ENCODE results near the gene BIN1. TPM values are rescaled to one million over a fixed set of nuclear protein-coding genes. Genes with fewer than 3 reads are reported as not detected.

Gene BIN1
- total RNA-seq, 1 experiment from 2014 or later: 42.5 TPM

DNA sequence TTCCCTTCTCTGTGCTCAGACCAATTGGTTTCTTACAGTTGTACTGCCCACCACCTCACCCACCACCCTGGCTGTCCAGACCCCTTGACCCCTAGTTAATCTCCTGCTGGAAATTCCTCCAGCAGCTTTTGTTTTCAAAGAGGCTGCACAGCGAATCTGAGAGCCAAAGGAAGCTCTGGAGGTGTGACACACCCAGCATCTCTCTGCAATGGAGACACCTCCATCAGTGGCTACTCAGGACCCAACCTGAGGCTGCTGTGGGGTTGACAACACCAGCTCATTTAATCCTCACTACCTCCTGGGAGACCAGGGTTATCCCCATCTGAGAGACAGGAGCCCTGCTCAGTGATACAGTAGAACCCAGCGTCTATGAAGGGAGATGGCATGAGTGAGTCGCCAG, 86.4 kb downstream of the BIN1 start:
- ChIA-PET CTCF (interaction anchor here (1.9 kb wide), 1 partner anchor 49 kb away, joined by 7 read pairs; no protein-coding TSS in a partner anchor), POLR2A (no interaction called here)
- Mint-ChIP-seq H3K9me3 (peaks cover 10% of the 10 kb centered on the region; the same call in 1 of the 2 replicates), H3K36me3 (no peaks in the 10 kb centered on the region), H3K4me1 (peaks cover 5% of the 10 kb centered on the region), H3K27ac (no peak overlapping the region), H3K27me3 (ENCODE audit: low read depth) (peaks cover 4% of the 10 kb centered on the region), H3K4me3 (no peak overlapping the region)
- no peak for DNase-seq (ENCODE audit: low spot score)
- ATAC-seq: no peak
- TF ChIP-seq IRF2 (CRISPR knock-in tag; IDR thresholded peaks at IDR 0.05; ENCODE audit: borderline replicate concordance, low read depth): no peak
- TF ChIP-seq, protein P1, sequence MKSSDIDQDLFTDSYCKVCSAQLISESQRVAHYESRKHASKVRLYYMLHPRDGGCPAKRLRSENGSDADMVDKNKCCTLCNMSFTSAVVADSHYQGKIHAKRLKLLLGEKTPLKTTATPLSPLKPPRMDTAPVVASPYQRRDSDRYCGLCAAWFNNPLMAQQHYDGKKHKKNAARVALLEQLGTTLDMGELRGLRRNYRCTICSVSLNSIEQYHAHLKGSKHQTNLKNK (CRISPR knock-in tag; IDR thresholded peaks at IDR 0.05): no peak

GRCh38 chr2:127017548-127017947, 89.4 kb downstream of the BIN1 start:
- POLR2A ChIA-PET: no interaction called here
- no peak overlapping the region for H3K27ac Mint-ChIP-seq
- H3K4me1 Mint-ChIP-seq: 0 out of 2 replicates have a peak, but pooled peaks cover 7% of the 10 kb centered on the region

More at GRCh38 chr2:127017548-127017947, 89.4 kb downstream of the BIN1 start:
- no peak for ATAC-seq
- Mint-ChIP-seq H3K9me3 (no peaks in the 10 kb centered on the region), H3K4me3 (no peak overlapping the region), H3K36me3 (no peaks in the 10 kb centered on the region), H3K27me3 (ENCODE audit: low read depth) (peaks cover 3% of the 10 kb centered on the region; the same call in 1 of the 2 replicates)
- CTCF ChIA-PET: interaction anchor here (1.4 kb wide), 1 partner anchor 45 kb away, joined by 7 read pairs; no protein-coding TSS in a partner anchor
- no peak for TF ChIP-seq NR2C2 (CRISPR knock-in tag; IDR thresholded peaks at IDR 0.05)
- TF ChIP-seq ZNF671 (CRISPR knock-in tag; IDR thresholded peaks at IDR 0.05): no peak
- no peak for TF ChIP-seq NFATC4 (CRISPR knock-in tag; IDR thresholded peaks at IDR 0.05)
- TF ChIP-seq MYBL2 (CRISPR knock-in tag; IDR thresholded peaks at IDR 0.05): no peak
- TF ChIP-seq PREB (CRISPR knock-in tag; IDR thresholded peaks at IDR 0.05; ENCODE audit: borderline replicate concordance): no peak
- no peak for TF ChIP-seq ZNF138 (CRISPR knock-in tag; conservative IDR thresholded peaks at IDR 0.05)
- TF ChIP-seq NFE2L1 (CRISPR knock-in tag; IDR thresholded peaks at IDR 0.05): no peak
- no peak for TF ChIP-seq NFYB (CRISPR knock-in tag; conservative IDR thresholded peaks at IDR 0.05; ENCODE audit: low read depth)
- TF ChIP-seq GABPB1 (CRISPR knock-in tag; IDR thresholded peaks at IDR 0.05): no peak
- TF ChIP-seq CBFB (CRISPR knock-in tag; IDR thresholded peaks at IDR 0.05; ENCODE audit: low read depth): no peak
- no peak for TF ChIP-seq ATF1 (CRISPR knock-in tag; IDR thresholded peaks at IDR 0.05)
- no peak for TF ChIP-seq MLX (CRISPR knock-in tag; IDR thresholded peaks at IDR 0.05)
- no peak for TF ChIP-seq ZNF317 (CRISPR knock-in tag; IDR thresholded peaks at IDR 0.05; ENCODE audit: borderline replicate concordance, low read depth)
- TF ChIP-seq, protein P2, sequence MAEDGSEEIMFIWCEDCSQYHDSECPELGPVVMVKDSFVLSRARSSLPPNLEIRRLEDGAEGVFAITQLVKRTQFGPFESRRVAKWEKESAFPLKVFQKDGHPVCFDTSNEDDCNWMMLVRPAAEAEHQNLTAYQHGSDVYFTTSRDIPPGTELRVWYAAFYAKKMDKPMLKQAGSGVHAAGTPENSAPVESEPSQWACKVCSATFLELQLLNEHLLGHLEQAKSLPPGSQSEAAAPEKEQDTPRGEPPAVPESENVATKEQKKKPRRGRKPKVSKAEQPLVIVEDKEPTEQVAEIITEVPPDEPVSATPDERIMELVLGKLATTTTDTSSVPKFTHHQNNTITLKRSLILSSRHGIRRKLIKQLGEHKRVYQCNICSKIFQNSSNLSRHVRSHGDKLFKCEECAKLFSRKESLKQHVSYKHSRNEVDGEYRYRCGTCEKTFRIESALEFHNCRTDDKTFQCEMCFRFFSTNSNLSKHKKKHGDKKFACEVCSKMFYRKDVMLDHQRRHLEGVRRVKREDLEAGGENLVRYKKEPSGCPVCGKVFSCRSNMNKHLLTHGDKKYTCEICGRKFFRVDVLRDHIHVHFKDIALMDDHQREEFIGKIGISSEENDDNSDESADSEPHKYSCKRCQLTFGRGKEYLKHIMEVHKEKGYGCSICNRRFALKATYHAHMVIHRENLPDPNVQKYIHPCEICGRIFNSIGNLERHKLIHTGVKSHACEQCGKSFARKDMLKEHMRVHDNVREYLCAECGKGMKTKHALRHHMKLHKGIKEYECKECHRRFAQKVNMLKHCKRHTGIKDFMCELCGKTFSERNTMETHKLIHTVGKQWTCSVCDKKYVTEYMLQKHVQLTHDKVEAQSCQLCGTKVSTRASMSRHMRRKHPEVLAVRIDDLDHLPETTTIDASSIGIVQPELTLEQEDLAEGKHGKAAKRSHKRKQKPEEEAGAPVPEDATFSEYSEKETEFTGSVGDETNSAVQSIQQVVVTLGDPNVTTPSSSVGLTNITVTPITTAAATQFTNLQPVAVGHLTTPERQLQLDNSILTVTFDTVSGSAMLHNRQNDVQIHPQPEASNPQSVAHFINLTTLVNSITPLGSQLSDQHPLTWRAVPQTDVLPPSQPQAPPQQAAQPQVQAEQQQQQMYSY (CRISPR knock-in tag; IDR thresholded peaks at IDR 0.05): no peak
- no peak for TF ChIP-seq SOX15 (CRISPR knock-in tag; IDR thresholded peaks at IDR 0.05)
- TF ChIP-seq, protein P3, sequence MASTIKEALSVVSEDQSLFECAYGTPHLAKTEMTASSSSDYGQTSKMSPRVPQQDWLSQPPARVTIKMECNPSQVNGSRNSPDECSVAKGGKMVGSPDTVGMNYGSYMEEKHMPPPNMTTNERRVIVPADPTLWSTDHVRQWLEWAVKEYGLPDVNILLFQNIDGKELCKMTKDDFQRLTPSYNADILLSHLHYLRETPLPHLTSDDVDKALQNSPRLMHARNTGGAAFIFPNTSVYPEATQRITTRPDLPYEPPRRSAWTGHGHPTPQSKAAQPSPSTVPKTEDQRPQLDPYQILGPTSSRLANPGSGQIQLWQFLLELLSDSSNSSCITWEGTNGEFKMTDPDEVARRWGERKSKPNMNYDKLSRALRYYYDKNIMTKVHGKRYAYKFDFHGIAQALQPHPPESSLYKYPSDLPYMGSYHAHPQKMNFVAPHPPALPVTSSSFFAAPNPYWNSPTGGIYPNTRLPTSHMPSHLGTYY (CRISPR knock-in tag; IDR thresholded peaks at IDR 0.05): no peak
- TF ChIP-seq ETV6 (CRISPR knock-in tag; IDR thresholded peaks at IDR 0.05): no peak
- DNase-seq (ENCODE audit: low spot score): no peak
